ENCODE measurements around the gene NPAS4. TPM values are rescaled to one million over a fixed set of nuclear protein-coding genes. Genes with fewer than 3 reads are reported as not detected.

The NPAS4 gene
- total and polyA plus RNA-seq, 9 of the 15 experiments (the other 6 are each of a cell fraction or from before 2014, with no cell fraction given) = not detected

DNA sequence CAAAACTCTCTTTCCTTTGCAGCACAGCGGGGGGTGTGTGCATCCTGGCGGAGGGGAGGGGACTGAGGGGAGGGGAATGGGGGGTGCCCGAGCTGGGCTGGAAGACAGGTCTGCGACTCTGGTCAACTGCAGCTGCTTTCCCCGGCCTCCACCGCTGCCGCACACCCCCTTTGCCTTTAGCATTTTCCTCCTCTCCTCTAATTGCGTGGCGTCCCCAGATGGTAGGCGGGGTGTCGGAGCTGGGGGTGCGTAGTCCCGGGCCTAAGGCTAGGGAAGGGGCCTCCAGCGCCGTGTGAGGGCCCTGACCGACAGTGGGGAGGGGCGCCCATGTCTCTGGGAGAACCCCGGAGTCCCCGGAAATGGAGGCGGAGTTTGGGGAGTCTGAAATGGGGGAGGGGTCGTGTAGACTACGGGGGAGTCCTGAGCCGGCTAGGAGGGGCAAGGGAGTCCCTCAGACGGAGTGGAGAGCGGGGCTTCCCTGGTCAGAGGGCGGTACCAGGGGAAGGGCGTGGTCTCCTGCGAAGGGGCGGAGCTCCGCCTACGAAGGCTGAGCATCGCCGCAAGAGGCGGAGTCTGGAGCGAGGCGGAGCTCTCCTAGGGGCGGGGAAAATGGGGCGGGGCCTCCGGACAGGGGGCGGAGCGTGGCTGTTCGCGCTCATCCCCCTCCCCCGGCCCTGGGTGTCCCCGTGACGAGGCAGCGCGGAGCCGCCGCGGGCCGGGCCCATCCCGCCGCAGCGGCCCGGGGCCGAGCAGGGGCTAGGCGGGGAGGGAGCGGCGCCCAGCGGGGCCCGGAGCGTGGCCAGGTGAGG is 45.6 kb downstream of the NPAS4 start, which contains the start of gene PELI3 (continued):
- TF ChIP-seq, protein P1, sequence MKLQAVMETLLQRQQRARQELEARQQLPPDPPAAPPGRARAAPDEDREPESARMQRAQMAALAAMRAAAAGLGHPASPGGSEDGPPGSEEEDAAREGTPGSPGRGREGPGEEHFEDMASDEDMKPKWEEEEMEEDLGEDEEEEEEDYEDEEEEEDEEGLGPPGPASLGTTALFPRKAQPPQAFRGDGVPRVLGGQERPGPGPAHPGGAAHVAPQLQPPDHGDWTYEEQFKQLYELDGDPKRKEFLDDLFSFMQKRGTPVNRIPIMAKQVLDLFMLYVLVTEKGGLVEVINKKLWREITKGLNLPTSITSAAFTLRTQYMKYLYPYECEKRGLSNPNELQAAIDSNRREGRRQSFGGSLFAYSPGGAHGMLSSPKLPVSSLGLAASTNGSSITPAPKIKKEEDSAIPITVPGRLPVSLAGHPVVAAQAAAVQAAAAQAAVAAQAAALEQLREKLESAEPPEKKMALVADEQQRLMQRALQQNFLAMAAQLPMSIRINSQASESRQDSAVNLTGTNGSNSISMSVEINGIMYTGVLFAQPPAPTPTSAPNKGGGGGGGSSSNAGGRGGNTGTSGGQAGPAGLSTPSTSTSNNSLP (IDR thresholded peaks at IDR 0.05; ENCODE audit: borderline replicate concordance, low read depth, low read length) = no peak
- TF ChIP-seq GABPB1 (CRISPR knock-in tag; IDR thresholded peaks at IDR 0.05) (no peak), MBD2 (IDR thresholded peaks at IDR 0.05; ENCODE audit: borderline replicate concordance, low read depth) (no peak), BMI1 (IDR thresholded peaks at IDR 0.05; ENCODE audit: low read length) (no peak), PML (IDR thresholded peaks at IDR 0.05; ENCODE audit: low read length) (no peak), KAT2B (IDR thresholded peaks at IDR 0.05; ENCODE audit: low read depth, low read length) (no peak), ZNF584 (CRISPR knock-in tag; IDR thresholded peaks at IDR 0.05; ENCODE audit: low read depth) (no peak), ZNF232 (CRISPR knock-in tag; IDR thresholded peaks at IDR 0.05) (no peak), KLF16 (IDR thresholded peaks at IDR 0.05) (no peak)
- TF ChIP-seq, protein P2, sequence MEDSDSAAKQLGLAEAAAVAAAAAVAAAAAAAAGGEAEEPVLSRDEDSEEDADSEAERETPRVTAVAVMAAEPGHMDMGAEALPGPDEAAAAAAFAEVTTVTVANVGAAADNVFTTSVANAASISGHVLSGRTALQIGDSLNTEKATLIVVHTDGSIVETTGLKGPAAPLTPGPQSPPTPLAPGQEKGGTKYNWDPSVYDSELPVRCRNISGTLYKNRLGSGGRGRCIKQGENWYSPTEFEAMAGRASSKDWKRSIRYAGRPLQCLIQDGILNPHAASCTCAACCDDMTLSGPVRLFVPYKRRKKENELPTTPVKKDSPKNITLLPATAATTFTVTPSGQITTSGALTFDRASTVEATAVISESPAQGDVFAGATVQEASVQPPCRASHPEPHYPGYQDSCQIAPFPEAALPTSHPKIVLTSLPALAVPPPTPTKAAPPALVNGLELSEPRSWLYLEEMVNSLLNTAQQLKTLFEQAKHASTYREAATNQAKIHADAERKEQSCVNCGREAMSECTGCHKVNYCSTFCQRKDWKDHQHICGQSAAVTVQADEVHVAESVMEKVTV (CRISPR knock-in tag; IDR thresholded peaks at IDR 0.05) = no peak
- TF ChIP-seq, protein P3, sequence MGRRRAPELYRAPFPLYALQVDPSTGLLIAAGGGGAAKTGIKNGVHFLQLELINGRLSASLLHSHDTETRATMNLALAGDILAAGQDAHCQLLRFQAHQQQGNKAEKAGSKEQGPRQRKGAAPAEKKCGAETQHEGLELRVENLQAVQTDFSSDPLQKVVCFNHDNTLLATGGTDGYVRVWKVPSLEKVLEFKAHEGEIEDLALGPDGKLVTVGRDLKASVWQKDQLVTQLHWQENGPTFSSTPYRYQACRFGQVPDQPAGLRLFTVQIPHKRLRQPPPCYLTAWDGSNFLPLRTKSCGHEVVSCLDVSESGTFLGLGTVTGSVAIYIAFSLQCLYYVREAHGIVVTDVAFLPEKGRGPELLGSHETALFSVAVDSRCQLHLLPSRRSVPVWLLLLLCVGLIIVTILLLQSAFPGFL (CRISPR knock-in tag; IDR thresholded peaks at IDR 0.05) = no peak
- TF ChIP-seq, protein P4, sequence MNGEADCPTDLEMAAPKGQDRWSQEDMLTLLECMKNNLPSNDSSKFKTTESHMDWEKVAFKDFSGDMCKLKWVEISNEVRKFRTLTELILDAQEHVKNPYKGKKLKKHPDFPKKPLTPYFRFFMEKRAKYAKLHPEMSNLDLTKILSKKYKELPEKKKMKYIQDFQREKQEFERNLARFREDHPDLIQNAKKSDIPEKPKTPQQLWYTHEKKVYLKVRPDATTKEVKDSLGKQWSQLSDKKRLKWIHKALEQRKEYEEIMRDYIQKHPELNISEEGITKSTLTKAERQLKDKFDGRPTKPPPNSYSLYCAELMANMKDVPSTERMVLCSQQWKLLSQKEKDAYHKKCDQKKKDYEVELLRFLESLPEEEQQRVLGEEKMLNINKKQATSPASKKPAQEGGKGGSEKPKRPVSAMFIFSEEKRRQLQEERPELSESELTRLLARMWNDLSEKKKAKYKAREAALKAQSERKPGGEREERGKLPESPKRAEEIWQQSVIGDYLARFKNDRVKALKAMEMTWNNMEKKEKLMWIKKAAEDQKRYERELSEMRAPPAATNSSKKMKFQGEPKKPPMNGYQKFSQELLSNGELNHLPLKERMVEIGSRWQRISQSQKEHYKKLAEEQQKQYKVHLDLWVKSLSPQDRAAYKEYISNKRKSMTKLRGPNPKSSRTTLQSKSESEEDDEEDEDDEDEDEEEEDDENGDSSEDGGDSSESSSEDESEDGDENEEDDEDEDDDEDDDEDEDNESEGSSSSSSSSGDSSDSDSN (IDR thresholded peaks at IDR 0.05; ENCODE audit: borderline replicate concordance in 1 of 2, low read depth in 2 of 2, low read length in 2 of 2) = no peak
- TF ChIP-seq, protein P5, sequence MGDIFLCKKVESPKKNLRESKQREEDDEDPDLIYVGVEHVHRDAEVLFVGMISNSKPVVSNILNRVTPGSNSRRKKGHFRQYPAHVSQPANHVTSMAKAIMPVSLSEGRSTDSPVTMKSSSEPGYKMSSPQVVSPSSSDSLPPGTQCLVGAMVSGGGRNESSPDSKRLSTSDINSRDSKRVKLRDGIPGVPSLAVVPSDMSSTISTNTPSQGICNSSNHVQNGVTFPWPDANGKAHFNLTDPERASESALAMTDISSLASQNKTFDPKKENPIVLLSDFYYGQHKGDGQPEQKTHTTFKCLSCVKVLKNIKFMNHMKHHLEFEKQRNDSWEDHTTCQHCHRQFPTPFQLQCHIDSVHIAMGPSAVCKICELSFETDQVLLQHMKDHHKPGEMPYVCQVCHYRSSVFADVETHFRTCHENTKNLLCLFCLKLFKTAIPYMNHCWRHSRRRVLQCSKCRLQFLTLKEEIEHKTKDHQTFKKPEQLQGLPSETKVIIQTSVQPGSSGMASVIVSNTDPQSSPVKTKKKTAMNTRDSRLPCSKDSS (IDR thresholded peaks at IDR 0.05; ENCODE audit: low read depth, partially characterized antibody) = no peak
- TF ChIP-seq, protein P6, sequence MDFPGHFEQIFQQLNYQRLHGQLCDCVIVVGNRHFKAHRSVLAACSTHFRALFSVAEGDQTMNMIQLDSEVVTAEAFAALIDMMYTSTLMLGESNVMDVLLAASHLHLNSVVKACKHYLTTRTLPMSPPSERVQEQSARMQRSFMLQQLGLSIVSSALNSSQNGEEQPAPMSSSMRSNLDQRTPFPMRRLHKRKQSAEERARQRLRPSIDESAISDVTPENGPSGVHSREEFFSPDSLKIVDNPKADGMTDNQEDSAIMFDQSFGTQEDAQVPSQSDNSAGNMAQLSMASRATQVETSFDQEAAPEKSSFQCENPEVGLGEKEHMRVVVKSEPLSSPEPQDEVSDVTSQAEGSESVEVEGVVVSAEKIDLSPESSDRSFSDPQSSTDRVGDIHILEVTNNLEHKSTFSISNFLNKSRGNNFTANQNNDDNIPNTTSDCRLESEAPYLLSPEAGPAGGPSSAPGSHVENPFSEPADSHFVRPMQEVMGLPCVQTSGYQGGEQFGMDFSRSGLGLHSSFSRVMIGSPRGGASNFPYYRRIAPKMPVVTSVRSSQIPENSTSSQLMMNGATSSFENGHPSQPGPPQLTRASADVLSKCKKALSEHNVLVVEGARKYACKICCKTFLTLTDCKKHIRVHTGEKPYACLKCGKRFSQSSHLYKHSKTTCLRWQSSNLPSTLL (IDR thresholded peaks at IDR 0.05) = no peak
- TF ChIP-seq, protein P7, sequence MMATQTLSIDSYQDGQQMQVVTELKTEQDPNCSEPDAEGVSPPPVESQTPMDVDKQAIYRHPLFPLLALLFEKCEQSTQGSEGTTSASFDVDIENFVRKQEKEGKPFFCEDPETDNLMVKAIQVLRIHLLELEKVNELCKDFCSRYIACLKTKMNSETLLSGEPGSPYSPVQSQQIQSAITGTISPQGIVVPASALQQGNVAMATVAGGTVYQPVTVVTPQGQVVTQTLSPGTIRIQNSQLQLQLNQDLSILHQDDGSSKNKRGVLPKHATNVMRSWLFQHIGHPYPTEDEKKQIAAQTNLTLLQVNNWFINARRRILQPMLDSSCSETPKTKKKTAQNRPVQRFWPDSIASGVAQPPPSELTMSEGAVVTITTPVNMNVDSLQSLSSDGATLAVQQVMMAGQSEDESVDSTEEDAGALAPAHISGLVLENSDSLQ (IDR thresholded peaks at IDR 0.05) = peak; percentile 29; the same call in 1 of the 2 replicates
